ENCODE results near the gene LYST. TPM values are rescaled to one million over a fixed set of nuclear protein-coding genes. Genes with fewer than 3 reads are reported as not detected.

The LYST gene
- total RNA-seq, 4 donors from 2014 or later = 12.3 to 36.6 (median 21.0) TPM

- 89 to 91% methylated on average over 5 of the region's 5 CpGs for WGBS, 2 donors
- Histone ChIP-seq H3K4me1 (peaks cover 0 to 15% (median 0%) of the 10 kb centered on the region in 3 donors), H3K27me3 (no peaks in the 10 kb centered on the region), H3K9me3 (no peaks in the 10 kb centered on the region), H3K4me3 (no peak overlapping the region), H3K36me3 (peaks cover 0 to 31% (median 0%) of the 10 kb centered on the region in 3 donors), H3K27ac (no peak overlapping the region)
- TF ChIP-seq POLR2A (IDR thresholded peaks at IDR 0.05) (no peak), CTCF (IDR thresholded peaks at IDR 0.05) (no peak)
- intact Hi-C loops (cut with DNase I) = no loop called here
- no peak for DNase-seq
These were observed 43.0 kb downstream of the LYST start for GRCh38 chr1:235823684-235824083.

GRCh38 chr1:235822685-235823084 is 44.0 kb downstream of the LYST start:
- Histone ChIP-seq H3K36me3 (peaks cover 0 to 22% (median 0%) of the 10 kb centered on the region in 3 donors), H3K4me3 (no peak overlapping the region), H3K4me1 (peaks cover 0 to 15% (median 0%) of the 10 kb centered on the region in 3 donors), H3K27me3 (no peaks in the 10 kb centered on the region), H3K27ac (no peak overlapping the region), H3K9me3 (no peaks in the 10 kb centered on the region)
- DNase-seq = no peak
- TF ChIP-seq CTCF (IDR thresholded peaks at IDR 0.05) (no peak), POLR2A (IDR thresholded peaks at IDR 0.05) (no peak)
- intact Hi-C loops (cut with DNase I) = no loop called here

- TF ChIP-seq POLR2A (IDR thresholded peaks at IDR 0.05) (no peak), CTCF (IDR thresholded peaks at IDR 0.05) (peak in 1 of 6 experiments; percentile 13)
- Histone ChIP-seq H3K4me3 (no peak overlapping the region), H3K9me3 (no peaks in the 10 kb centered on the region), H3K27me3 (no peaks in the 10 kb centered on the region), H3K36me3 (peaks cover 0 to 13% (median 0%) of the 10 kb centered on the region in 3 donors), H3K4me1 (peaks cover 0 to 15% (median 0%) of the 10 kb centered on the region in 3 donors), H3K27ac (no peak overlapping the region)
- 65 to 77% methylated on average over 3 of the region's 3 CpGs for WGBS, 2 donors
- no peak for DNase-seq
- intact Hi-C loops (cut with DNase I) = no loop called here
These were observed 45.2 kb downstream of the LYST start for GRCh38 chr1:235821361-235821981.

- TF ChIP-seq CTCF (IDR thresholded peaks at IDR 0.05) (no peak), POLR2A (IDR thresholded peaks at IDR 0.05) (no peak)
- Histone ChIP-seq H3K9me3 (no peaks in the 10 kb centered on the region), H3K27me3 (no peaks in the 10 kb centered on the region), H3K4me1 (peaks cover 0 to 15% (median 0%) of the 10 kb centered on the region in 3 donors), H3K4me3 (no peak overlapping the region), H3K36me3 (peaks cover 0 to 9% (median 0%) of the 10 kb centered on the region in 3 donors), H3K27ac (no peak overlapping the region)
- DNase-seq = no peak
- intact Hi-C loops (cut with DNase I) = no loop called here
- WGBS, 2 donors = 100% methylated on average over 1 of the region's 1 CpG
These were observed 46.6 kb downstream of the LYST start for GRCh38 chr1:235820061-235820460.

- no peak overlapping the region for H3K4me3 ChIP-seq
- WGBS, 2 donors = 86 to 88% methylated on average over 5 of the region's 5 CpGs
- intact Hi-C loops (cut with DNase I) = no loop called here
- H3K27me3 ChIP-seq = no peaks in the 10 kb centered on the region
- H3K36me3 ChIP-seq = no peaks in the 10 kb centered on the region
- no peaks in the 10 kb centered on the region for H3K9me3 ChIP-seq
- peaks cover 0 to 15% (median 0%) of the 10 kb centered on the region in 3 donors for H3K4me1 ChIP-seq
- H3K27ac ChIP-seq = no peak overlapping the region
- DNase-seq = no peak
- TF ChIP-seq CTCF (IDR thresholded peaks at IDR 0.05) (no peak), POLR2A (IDR thresholded peaks at IDR 0.05) (no peak)
These were observed 48.0 kb downstream of the LYST start for GRCh38 chr1:235818632-235819136.
